Uterus (tissue), 4 donors: ENCODE results near the gene TFPI2. TPM values are rescaled to one million over a fixed set of nuclear protein-coding genes. Genes with fewer than 3 reads are reported as not detected.

Experiments used
- DNase-seq, 2 donors: peaks; one replicate each; pipeline ENCODE4 v3.0.0-alpha.2; 2019 to 2020
- H3K27ac ChIP-seq, 2 donors: fragments of 200-600 bp; sonication (generic); 1 replicate in 1 of 2; 2 replicates in 1 of 2; pipeline ENCODE4 v1.5.1; 2016 to 2018
- H3K27me3 ChIP-seq, 2 donors: fragments of 200-600 bp; sonication (generic); one replicate each; pipeline ENCODE4 v1.5.1; 2018 to 2019; ENCODE audit warnings: control low read depth in 1 of 2
- H3K36me3 ChIP-seq, 2 donors: fragments of 200-600 bp; sonication (generic); one replicate each; pipeline ENCODE4 v1.5.1; 2019; ENCODE audit warnings: control low read depth in 1 of 2
- H3K4me1 ChIP-seq, 2 donors: fragments of 200-600 bp; sonication (generic); one replicate each; pipeline ENCODE4 v1.5.1; 2018 to 2019; ENCODE audit warnings: control low read depth in 1 of 2
- H3K4me3 ChIP-seq, 2 donors: fragments of 200-600 bp; sonication (generic); 1 replicate in 1 of 2; 2 replicates in 1 of 2; pipeline ENCODE4 v1.5.1; 2018 to 2019; ENCODE audit warnings: mild to moderate bottlenecking in 1 of 2
- H3K9me3 ChIP-seq, 2 donors: fragments of 200-600 bp; sonication (generic); one replicate each; pipeline ENCODE4 v1.5.1; 2019; ENCODE audit warnings: control low read depth in 1 of 2
- POLR2A ChIP-seq, 2 donors: fragments of 450-650 bp; IDR thresholded peaks; one replicate each; pipeline ENCODE4 v1.6.1; 2016; ENCODE audit warnings: antibody characterized with exemption in 2 of 2, mild to moderate bottlenecking in 1 of 2, moderate library complexity in 1 of 2
- intact Hi-C: fragments of 100-400 bp; cut with DNase I; formaldehyde crosslinking; loops from one replicate; pipeline ENCODE4 v1.15.1; 2023; ENCODE audit warnings: low total_unique reads
- small RNA-seq: library from RNA; depleted of rRNA; stranded (forward); fragments of <200 nt; gene quantifications from one replicate; pipeline ENCODE3, GENCODE V24; 2016
- total RNA-seq, 4 donors: library from RNA; depleted of rRNA in 3 of 4; stranded (reverse); fragments of >200 nt in 3 of 4; gene quantifications; one replicate each; pipeline versions ENCODE4 v1.1.0 to v1.2.4, GENCODE V29; 2014 to 2023
- TF ChIP-seq, protein P1 (sequence below), 4 experiments: fragments of 200-600 bp in 2 of 4; fragments of 450-650 bp in 2 of 4; sonication (generic) in 2 of 4; IDR thresholded peaks; one replicate each; pipeline ENCODE4 v1.5.1; 2016 to 2019; ENCODE audit warnings: antibody characterized with exemption in 4 of 4, mild to moderate bottlenecking in 2 of 4, moderate library complexity in 1 of 4
- donor health status: DM: yes; HTN: yes; CAD: no.

The TFPI2 gene
- total RNA-seq, 4 donors from 2014 or later = 6.2 to 15.1 (median 10.5) TPM; not detected in 1

DNA sequence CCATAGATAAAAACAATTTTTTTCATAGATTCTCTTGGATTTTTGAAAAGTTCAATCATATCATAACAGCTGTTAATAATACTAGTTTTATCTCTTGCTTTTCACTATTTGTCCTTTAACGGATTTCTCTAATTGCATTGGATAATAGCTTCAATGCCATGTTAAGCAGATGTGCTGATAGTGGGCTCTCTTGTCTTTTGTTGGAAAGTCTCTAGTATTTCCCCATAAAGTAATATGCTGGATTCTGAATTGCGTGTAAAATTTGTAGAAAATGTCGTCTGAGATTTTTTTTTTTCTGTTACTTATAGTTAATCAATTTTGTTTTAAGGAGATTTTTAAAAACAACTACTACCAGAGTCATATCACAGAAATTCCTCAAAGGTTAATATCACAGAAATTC, 53.3 kb downstream of the TFPI2 start:
- H3K27ac ChIP-seq = no peak overlapping the region
- no peaks in the 10 kb centered on the region for H3K9me3 ChIP-seq
- intact Hi-C loops = no loop called here
- no peaks in the 10 kb centered on the region for H3K27me3 ChIP-seq
- no peak overlapping the region for H3K4me3 ChIP-seq
- H3K36me3 ChIP-seq = no peaks in the 10 kb centered on the region
- TF ChIP-seq, protein P1, sequence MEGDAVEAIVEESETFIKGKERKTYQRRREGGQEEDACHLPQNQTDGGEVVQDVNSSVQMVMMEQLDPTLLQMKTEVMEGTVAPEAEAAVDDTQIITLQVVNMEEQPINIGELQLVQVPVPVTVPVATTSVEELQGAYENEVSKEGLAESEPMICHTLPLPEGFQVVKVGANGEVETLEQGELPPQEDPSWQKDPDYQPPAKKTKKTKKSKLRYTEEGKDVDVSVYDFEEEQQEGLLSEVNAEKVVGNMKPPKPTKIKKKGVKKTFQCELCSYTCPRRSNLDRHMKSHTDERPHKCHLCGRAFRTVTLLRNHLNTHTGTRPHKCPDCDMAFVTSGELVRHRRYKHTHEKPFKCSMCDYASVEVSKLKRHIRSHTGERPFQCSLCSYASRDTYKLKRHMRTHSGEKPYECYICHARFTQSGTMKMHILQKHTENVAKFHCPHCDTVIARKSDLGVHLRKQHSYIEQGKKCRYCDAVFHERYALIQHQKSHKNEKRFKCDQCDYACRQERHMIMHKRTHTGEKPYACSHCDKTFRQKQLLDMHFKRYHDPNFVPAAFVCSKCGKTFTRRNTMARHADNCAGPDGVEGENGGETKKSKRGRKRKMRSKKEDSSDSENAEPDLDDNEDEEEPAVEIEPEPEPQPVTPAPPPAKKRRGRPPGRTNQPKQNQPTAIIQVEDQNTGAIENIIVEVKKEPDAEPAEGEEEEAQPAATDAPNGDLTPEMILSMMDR (IDR thresholded peaks at IDR 0.05) = no peak
- no peak for TF ChIP-seq POLR2A (IDR thresholded peaks at IDR 0.05)
- no peaks in the 10 kb centered on the region for H3K4me1 ChIP-seq
- DNase-seq = no peak

DNA sequence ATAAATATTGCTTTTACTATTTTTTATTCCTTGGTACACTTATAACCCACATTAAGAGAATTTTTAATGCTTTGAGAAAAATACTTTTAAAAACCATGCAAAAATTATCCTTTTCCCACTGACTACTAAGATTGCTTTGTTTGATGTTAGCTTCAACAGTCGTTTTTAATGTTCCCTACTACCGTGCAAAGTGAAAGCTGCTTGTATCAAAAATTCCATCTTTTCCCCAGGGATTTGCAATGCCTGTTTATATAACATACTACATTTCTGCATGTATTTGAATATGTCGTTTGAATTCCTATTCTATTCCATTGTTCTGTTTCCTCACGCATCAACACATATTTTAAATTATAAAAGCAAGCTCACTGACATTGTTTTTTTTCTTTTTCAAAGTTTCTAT, 54.4 kb downstream of the TFPI2 start:
- intact Hi-C loops = no loop called here
- H3K36me3 ChIP-seq = no peaks in the 10 kb centered on the region
- TF ChIP-seq, protein P1 (IDR thresholded peaks at IDR 0.05) = no peak
- no peak for TF ChIP-seq POLR2A (IDR thresholded peaks at IDR 0.05)
- H3K4me1 ChIP-seq = no peaks in the 10 kb centered on the region
- H3K4me3 ChIP-seq = no peak overlapping the region
- H3K9me3 ChIP-seq = no peaks in the 10 kb centered on the region
- no peak for DNase-seq
- H3K27ac ChIP-seq = no peak overlapping the region
- H3K27me3 ChIP-seq = no peaks in the 10 kb centered on the region

DNA sequence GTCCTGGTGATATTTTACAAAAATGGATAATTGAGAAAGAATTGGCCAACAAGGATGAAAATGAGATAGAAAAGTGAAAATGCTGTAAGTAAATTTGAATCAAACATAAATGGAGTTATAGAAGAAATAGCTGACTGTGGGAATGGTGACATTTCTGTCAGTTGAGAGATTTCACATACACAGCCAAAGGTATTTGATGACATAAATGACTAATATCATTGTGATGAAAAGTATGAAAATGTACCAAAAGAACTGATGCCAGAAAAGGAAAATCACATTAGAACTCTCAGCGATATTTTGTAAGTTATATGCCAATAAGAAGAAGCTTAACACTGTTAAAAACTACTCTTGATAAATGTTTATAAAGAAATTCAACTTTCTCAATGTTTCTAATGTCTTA, 54.9 kb downstream of the TFPI2 start:
- intact Hi-C loops = no loop called here
- H3K4me1 ChIP-seq = no peaks in the 10 kb centered on the region
- H3K4me3 ChIP-seq = no peak overlapping the region
- no peaks in the 10 kb centered on the region for H3K36me3 ChIP-seq
- no peak for DNase-seq
- H3K27me3 ChIP-seq = no peaks in the 10 kb centered on the region
- TF ChIP-seq POLR2A (IDR thresholded peaks at IDR 0.05) = no peak
- TF ChIP-seq, protein P1 (IDR thresholded peaks at IDR 0.05) = no peak
- no peak overlapping the region for H3K27ac ChIP-seq
- no peaks in the 10 kb centered on the region for H3K9me3 ChIP-seq

Small RNAs within 50 kb of the gene (small RNA-seq; reads per million reads assigned to genes)
- gene AC002076.2 = not detected

Other genes starting within 250 kb of the TFPI2 start
- not detected for gene GNGT1, start 15.8 kb upstream of the TFPI2 start, total RNA-seq
- 10 to 100 TPM; 33.0 to 75.9 (median 49.0) TPM for gene GNG11, start 31.0 kb upstream of the TFPI2 start, total RNA-seq
- gene BET1, start 113.6 kb upstream of the TFPI2 start, total RNA-seq = 10 to 100 TPM; 10.3 to 74.5 (median 18.6) TPM